Ectodermal cell (in vitro differentiated cells): ENCODE data around the gene CFAP20.
"Not testable (repeated sequence)": the region's sequence is repeated elsewhere in the genome, so short reads cannot be mapped to it uniquely, and the experiment has no call there.

Experiments
- H3K27ac ChIP-seq: 2 replicates; pipeline ENCODE4 v1.7.0; 2013; ENCODE audit warnings: mild to moderate bottlenecking, low read depth, low read length; ENCODE audit not compliant: insufficient read depth, poor library complexity, severe bottlenecking
- H3K27me3 ChIP-seq: 2 replicates; pipeline ENCODE4 v1.7.0; 2013; ENCODE audit warnings: mild to moderate bottlenecking, low read length; ENCODE audit not compliant: insufficient read depth, control insufficient read depth, poor library complexity, severe bottlenecking
- H3K36me3 ChIP-seq: one replicate; pipeline ENCODE4 v1.7.0; 2013; ENCODE audit warnings: low read length; ENCODE audit not compliant: control insufficient read depth, insufficient read depth
- H3K4me1 ChIP-seq: one replicate; pipeline ENCODE4 v1.7.0; 2013; ENCODE audit warnings: low read length; ENCODE audit not compliant: control insufficient read depth, insufficient read depth
- H3K4me3 ChIP-seq: 2 replicates; pipeline ENCODE4 v1.7.0; 2013; ENCODE audit warnings: low read depth, low read length, control low read depth; ENCODE audit not compliant: insufficient read depth
- H3K9me3 ChIP-seq: 2 replicates; pipeline ENCODE4 v1.7.0; 2013; ENCODE audit warnings: mild to moderate bottlenecking, low read length, moderate library complexity; ENCODE audit not compliant: control insufficient read depth
- WGBS, 2 experiments: methylation state at CpG; one replicate each; pipeline ENCODE4 v1.1.7; 2013; ENCODE audit warnings: missing lambda C conversion rate in 2 of 2; 5-methylcytosine and 5-hydroxymethylcytosine counted together

CFAP20 gene

DNA sequence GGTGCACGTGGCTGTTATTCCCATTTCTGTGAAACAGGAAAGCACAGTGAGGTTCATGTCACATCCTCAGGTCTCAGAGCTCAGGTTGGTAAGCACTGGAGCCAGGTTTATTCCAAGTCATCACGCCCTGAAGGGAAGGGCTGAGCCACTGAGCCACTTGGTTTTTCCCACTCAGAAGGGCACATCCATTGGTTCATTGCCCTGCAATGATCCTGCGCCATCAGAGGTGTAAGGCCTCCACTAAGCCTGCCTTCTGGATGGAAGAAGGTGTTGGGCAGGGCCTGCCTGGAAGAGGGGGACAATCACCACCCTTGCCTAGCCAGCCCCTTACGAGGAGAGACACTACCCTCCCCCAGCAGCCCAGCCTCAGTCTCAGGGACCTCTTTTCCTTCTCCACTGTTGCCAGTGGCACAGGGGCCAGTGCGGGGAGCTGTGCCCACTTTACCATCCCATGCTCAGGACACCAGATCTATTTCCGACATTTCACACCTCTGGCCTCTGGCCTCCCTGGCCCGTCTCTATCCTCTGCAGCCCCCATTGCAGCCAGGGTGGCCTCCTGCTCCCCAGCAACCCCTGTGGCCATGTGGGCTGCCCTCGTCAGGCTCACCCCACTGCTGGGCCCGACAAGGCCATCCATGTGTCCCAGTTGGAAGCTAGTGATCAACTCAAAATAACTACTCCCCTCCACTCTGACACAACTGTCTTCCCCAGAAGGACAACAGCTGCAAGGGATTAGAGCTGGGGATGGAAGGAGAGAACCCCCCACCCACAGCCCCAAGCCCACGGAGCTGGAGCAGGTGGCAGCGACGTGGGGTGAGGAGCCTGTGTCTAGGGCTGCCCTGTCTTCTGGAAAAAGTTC lies 29.9 kb downstream of the CFAP20 start:
- Histone ChIP-seq H3K9me3 (no peaks in the 10 kb centered on the region), H3K36me3 (no peaks in the 10 kb centered on the region), H3K4me1 (peaks cover 17% of the 10 kb centered on the region), H3K27ac (no peak overlapping the region), H3K4me3 (no peak overlapping the region), H3K27me3 (no peaks in the 10 kb centered on the region)
- WGBS, 2 experiments, result 88 to 89% methylated on average over 12 of the region's 12 CpGs

DNA sequence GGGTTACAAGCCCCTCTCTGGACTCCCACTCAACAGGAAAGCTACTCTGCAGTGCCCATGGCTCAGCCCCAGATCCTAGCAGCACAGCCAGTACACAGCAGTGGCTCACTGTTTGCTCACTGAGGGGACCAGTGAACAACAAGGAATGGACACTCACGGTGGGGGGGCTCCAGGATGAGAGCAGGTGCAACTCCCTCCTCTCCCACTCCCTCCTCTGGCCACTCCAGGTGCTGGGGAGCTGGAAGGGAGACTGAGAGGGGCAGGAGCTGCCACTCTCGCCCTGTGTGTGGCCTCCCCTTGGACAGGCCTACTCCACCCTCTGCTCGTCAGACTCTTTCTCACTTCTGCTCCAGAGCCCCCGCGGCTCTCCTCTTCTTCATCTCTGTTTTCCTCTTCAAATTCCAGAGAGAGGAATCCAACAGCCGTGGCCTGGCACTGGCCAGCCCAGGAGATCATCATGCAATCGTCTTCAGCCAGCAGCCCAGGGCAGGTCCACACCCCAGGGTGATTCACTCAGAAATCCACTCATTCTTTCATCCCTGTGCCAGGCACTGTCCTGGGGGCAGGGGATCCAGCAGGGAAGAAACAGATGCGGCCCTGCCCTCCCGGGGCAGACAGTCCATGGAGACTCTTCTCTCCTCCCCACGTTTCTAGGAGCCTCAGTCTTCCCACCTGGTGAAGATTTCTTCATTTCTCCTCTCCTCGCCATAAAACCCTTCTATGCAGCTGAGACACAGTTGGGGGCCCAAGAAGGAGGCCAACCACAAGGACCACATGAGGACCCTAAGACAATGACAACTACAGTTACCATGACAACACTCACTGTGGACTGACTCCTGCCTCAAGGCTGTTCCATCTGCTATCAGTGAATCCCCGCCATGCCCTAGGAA lies 30.7 kb downstream of the CFAP20 start:
- Histone ChIP-seq H3K4me3 (no peak overlapping the region), H3K27ac (no peak overlapping the region), H3K4me1 (peaks cover 17% of the 10 kb centered on the region), H3K9me3 (no peaks in the 10 kb centered on the region), H3K36me3 (no peaks in the 10 kb centered on the region), H3K27me3 (no peaks in the 10 kb centered on the region)
- WGBS, 2 experiments, result 68 to 70% methylated on average over 12 of the region's 12 CpGs

DNA sequence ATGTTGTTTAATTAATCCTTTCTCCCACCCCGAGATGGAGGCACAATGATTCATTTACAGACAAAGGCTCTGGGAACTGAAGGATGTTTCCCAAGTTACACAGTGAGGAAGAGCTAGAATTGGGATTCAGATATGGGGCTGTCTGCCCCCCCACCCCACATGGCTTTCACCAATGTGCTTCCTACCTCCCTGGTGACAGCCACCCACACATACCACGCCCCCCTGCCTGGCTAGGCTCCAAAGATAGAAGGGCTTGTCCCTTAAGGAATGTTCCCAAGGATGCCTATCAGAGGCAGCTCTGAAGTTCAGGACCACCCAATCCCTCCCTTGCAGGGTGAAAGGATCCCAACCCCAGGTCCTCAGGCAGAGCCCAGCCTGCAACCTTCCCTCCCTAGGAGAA lies 32.9 kb downstream of the CFAP20 start:
- H3K27me3 ChIP-seq, result no peaks in the 10 kb centered on the region
- 88 to 90% methylated on average over 2 of the region's 2 CpGs for WGBS, 2 experiments
- H3K4me1 ChIP-seq, result peaks cover 17% of the 10 kb centered on the region
- H3K27ac ChIP-seq, result no peak overlapping the region
- H3K4me3 ChIP-seq, result no peak overlapping the region
- H3K9me3 ChIP-seq, result no peaks in the 10 kb centered on the region
- no peaks in the 10 kb centered on the region for H3K36me3 ChIP-seq

DNA sequence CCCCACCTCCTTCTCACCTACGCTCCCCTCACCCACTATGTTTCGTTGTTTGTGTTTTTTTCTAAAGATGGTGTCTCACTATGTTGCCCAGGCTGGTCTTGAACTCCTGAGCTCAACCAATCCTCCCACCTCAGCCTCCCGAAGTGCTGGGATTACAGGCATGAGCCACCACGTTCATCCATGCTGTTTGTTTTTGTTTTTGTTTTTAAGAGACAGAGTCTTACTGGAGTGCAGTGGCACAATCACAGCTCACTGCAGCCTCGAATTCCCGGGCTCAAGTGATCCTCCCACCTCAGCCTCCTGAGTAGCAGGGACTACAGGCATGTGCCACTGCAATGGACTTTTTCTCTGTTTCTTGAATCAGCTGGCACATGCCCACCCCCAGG lies 33.6 kb downstream of the CFAP20 start:
- H3K27me3 ChIP-seq, H3K4me3 ChIP-seq, H3K9me3 ChIP-seq, H3K27ac ChIP-seq, H3K36me3 ChIP-seq: not testable (repeated sequence)
- H3K4me1 ChIP-seq, result peaks cover 17% of the 10 kb centered on the region
- WGBS, 2 experiments, result 75 to 81% methylated on average over 6 of the region's 6 CpGs

DNA sequence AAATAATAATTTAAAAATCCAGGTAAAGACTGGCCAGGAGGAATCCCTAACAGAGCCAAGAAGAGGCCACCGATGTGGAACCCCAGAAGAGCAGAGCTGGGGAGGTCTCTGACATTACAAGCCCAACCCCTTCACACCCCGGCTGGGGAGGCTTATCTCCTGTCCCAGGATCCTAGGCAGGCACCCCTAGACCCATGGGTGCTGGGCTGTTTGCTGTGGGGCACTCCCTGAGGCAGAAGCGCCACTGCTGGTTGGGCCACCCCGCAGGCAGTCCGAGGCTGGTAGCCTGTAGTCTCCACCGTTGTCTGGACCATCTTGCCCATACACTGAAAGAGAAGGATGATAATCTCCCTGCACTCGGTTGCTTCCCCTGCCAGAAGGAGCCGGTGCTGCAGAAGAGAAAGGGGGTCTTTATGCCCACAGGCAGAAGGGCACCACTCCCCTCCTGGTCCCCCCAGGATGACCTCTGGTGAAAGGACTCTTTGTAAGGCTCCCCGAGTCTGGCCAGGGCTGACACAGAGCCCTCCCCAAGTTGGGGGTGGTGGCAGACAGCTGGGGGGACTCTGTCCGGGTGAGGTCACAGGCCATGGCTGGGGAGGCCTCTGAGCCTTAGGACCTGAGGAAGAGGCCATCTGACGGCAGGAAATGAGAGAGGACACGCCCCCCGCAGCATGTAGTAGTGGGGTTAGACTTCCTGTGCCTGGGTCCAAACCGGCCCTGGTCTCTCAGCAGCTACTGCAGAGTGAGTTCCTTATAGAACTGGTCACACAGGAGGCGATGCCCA lies 34.2 kb downstream of the CFAP20 start:
- WGBS, 2 experiments, result 89 to 90% methylated on average over 15 of the region's 15 CpGs
- no peaks in the 10 kb centered on the region for H3K27me3 ChIP-seq
- no peak overlapping the region for H3K27ac ChIP-seq
- H3K4me3 ChIP-seq, result no peak overlapping the region
- peaks cover 17% of the 10 kb centered on the region for H3K4me1 ChIP-seq
- no peaks in the 10 kb centered on the region for H3K9me3 ChIP-seq
- H3K36me3 ChIP-seq, result no peaks in the 10 kb centered on the region

DNA sequence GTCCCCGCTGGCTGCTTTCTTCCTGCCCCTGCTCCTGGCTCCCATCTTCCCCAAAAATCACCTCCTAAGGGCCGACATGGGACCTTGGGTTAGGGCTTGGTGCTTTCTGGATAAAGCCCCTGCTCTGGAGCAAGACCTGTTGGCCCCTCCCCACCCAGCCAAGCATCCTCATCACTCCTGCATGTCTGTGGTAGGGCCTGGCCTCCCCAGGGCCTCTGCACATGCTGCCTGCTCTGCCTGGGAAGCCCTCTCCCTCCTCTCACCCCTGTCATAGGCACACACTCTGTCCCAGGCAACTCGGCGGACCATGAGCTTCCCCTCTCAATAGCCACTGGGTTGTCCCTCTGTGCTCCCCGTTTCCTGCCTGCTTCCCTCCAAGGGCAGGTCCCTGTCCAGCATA lies 35.2 kb downstream of the CFAP20 start:
- WGBS, 2 experiments, result 90 to 93% methylated on average over 5 of the region's 5 CpGs
- no peaks in the 10 kb centered on the region for H3K27me3 ChIP-seq
- H3K9me3 ChIP-seq, result no peaks in the 10 kb centered on the region
- H3K4me1 ChIP-seq, result peaks cover 12% of the 10 kb centered on the region
- H3K27ac ChIP-seq, result no peak overlapping the region
- H3K4me3 ChIP-seq, result no peak overlapping the region
- no peaks in the 10 kb centered on the region for H3K36me3 ChIP-seq

DNA sequence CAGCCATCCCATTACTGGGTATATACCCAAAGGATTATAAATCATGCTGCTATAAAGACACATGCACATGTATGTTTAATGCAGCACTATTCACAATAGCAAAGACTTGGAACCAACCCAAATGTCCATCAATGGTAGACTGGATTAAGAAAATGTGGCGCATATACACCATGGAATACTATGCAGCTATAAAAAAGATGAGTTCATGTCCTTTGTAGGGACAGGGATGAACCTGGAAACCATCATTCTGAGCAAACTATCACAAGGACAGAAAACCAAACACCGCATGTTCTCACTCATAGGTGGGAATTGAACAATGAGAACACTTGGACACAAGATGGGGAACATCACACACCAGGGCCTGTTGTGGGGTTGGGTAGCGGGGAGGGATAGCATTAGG lies 38.8 kb downstream of the CFAP20 start:
- not testable (repeated sequence) for H3K4me1 ChIP-seq, H3K36me3 ChIP-seq, H3K9me3 ChIP-seq, H3K4me3 ChIP-seq, H3K27ac ChIP-seq, H3K27me3 ChIP-seq
- WGBS, 2 experiments, result 88 to 95% methylated on average over 3 of the region's 3 CpGs

DNA sequence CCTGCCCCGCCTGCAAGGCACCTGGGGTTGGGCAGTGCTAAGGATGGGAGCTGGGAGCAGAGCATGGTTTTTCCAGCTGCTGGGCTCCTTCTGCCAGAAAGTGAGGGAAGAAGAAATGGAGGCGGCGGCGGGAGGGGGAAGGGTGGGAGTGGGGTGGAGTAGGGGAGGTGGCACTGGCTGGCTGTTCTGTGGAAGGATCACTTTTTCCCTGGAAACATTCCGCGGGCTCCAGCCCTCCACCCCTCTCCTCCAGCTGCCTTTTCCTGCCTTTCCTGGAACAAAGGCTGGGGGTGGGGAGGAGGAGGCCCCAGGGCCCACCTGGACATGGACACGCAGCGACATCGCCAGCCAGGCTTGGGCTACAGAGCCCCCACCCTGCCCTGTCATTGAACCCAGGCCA lies 41.1 kb downstream of the CFAP20 start:
- H3K9me3 ChIP-seq, result no peaks in the 10 kb centered on the region
- 83 to 84% methylated on average over 7 to 9 of the region's 9 CpGs for WGBS, 2 experiments
- no peak overlapping the region for H3K4me3 ChIP-seq
- no peak overlapping the region for H3K27ac ChIP-seq
- H3K27me3 ChIP-seq, result no peaks in the 10 kb centered on the region
- H3K36me3 ChIP-seq, result no peaks in the 10 kb centered on the region
- H3K4me1 ChIP-seq, result peaks cover 4% of the 10 kb centered on the region

DNA sequence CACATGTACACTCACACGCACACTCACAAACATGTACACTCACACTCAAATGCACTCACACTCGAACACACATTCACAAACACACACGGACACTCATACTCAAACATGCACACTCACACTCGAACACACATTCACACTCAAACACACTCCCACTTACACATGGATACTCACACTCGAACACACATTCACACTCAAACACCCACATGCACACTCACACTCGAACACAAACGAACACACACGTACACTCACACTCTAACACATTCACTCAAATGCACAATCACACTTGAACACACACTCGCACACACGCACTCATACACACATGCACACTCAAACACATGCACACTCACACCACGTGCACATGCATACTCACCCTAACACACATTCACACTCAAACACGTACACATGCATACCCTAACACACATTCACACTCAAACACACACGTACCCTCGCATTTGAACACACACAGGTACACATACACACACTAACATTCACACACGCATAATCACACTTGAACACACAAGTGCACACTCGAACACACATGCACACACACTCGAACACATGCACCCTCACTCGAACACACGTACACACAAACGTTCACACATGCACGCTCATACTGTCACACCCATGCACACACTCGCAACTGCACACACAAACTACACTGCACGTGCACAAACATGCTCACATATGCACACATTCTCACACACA lies 41.8 kb downstream of the CFAP20 start:
- WGBS, 2 experiments, result 87 to 89% methylated on average over 23 of the region's 23 CpGs
- Histone ChIP-seq H3K36me3 (no peaks in the 10 kb centered on the region), H3K9me3 (no peaks in the 10 kb centered on the region), H3K27me3 (no peaks in the 10 kb centered on the region), H3K4me1 (peaks cover 4% of the 10 kb centered on the region), H3K4me3 (no peak overlapping the region), H3K27ac (no peak overlapping the region)
